ENCODE measurements around the gene F10.
"Not testable (repeated sequence)": the region's sequence is repeated elsewhere in the genome, so short reads cannot be mapped to it uniquely, and the experiment has no call there.

The F10 gene

GRCh38 chr13:113078902-113079780, 43.5 kb upstream of the F10 start:
- no peaks in the 10 kb centered on the region for H3K36me3 ChIP-seq (ENCODE audit: insufficient read depth)
- H4K20me1 ChIP-seq (ENCODE audit: insufficient read depth), result no peaks in the 10 kb centered on the region
- TF ChIP-seq CTCF (conservative IDR thresholded peaks at IDR 0.05; ENCODE audit: low read depth, low read length), result no peak
- no peak overlapping the region for H3K4me2 ChIP-seq
- H3K27ac ChIP-seq, result no peak overlapping the region
- no peaks in the 10 kb centered on the region for H3K4me1 ChIP-seq (ENCODE audit: low read depth, poor library complexity, severe bottlenecking)
- no peaks in the 10 kb centered on the region for H3K27me3 ChIP-seq (ENCODE audit: insufficient read depth, low read depth)
- H3K4me3 ChIP-seq (IDR thresholded peaks at IDR 0.05; ENCODE audit: insufficient read depth, low read depth, low read length), result no peak overlapping the region
- no peaks in the 10 kb centered on the region for H3K79me2 ChIP-seq (ENCODE audit: insufficient read depth, low read depth)
- H3K9ac ChIP-seq, result no peak overlapping the region
- H2AFZ ChIP-seq (ENCODE audit: low read depth), result no peak overlapping the region

- not testable (repeated sequence) for H2AFZ ChIP-seq (ENCODE audit: low read depth); H3K27ac ChIP-seq; H3K9ac ChIP-seq; H3K79me2 ChIP-seq (ENCODE audit: insufficient read depth, low read depth); H3K4me3 ChIP-seq (IDR thresholded peaks at IDR 0.05; ENCODE audit: insufficient read depth, low read depth, low read length); H3K27me3 ChIP-seq (ENCODE audit: insufficient read depth, low read depth); H3K36me3 ChIP-seq (ENCODE audit: insufficient read depth); H4K20me1 ChIP-seq (ENCODE audit: insufficient read depth); H3K4me2 ChIP-seq; H3K4me1 ChIP-seq (ENCODE audit: low read depth, poor library complexity, severe bottlenecking)
These were observed 42.9 kb upstream of the F10 start for GRCh38 chr13:113079781-113080080.

- Histone ChIP-seq H4K20me1 (ENCODE audit: insufficient read depth) (no peaks in the 10 kb centered on the region), H3K79me2 (ENCODE audit: insufficient read depth, low read depth) (no peaks in the 10 kb centered on the region), H3K4me2 (no peak overlapping the region), H2AFZ (ENCODE audit: low read depth) (no peak overlapping the region), H3K36me3 (ENCODE audit: insufficient read depth) (no peaks in the 10 kb centered on the region), H3K27me3 (ENCODE audit: insufficient read depth, low read depth) (no peaks in the 10 kb centered on the region), H3K27ac (no peak overlapping the region), H3K4me1 (ENCODE audit: low read depth, poor library complexity, severe bottlenecking) (no peaks in the 10 kb centered on the region), H3K4me3 (IDR thresholded peaks at IDR 0.05; ENCODE audit: insufficient read depth, low read depth, low read length) (no peak overlapping the region), H3K9ac (no peak overlapping the region)
- no peak for TF ChIP-seq CTCF (conservative IDR thresholded peaks at IDR 0.05; ENCODE audit: low read depth, low read length)
These were observed 42.2 kb upstream of the F10 start for GRCh38 chr13:113080361-113080831.

GRCh38 chr13:113080901-113081521, 41.6 kb upstream of the F10 start:
- H3K36me3 ChIP-seq (ENCODE audit: insufficient read depth), result no peaks in the 10 kb centered on the region
- no peak overlapping the region for H3K4me3 ChIP-seq (IDR thresholded peaks at IDR 0.05; ENCODE audit: insufficient read depth, low read depth, low read length)
- H2AFZ ChIP-seq (ENCODE audit: low read depth), result no peak overlapping the region
- H4K20me1 ChIP-seq (ENCODE audit: insufficient read depth), result no peaks in the 10 kb centered on the region
- H3K4me1 ChIP-seq (ENCODE audit: low read depth, poor library complexity, severe bottlenecking), result no peaks in the 10 kb centered on the region
- no peaks in the 10 kb centered on the region for H3K27me3 ChIP-seq (ENCODE audit: insufficient read depth, low read depth)
- H3K4me2 ChIP-seq, result no peak overlapping the region
- no peak overlapping the region for H3K9ac ChIP-seq
- TF ChIP-seq CTCF (conservative IDR thresholded peaks at IDR 0.05; ENCODE audit: low read depth, low read length), result no peak
- no peak overlapping the region for H3K27ac ChIP-seq
- H3K79me2 ChIP-seq (ENCODE audit: insufficient read depth, low read depth), result no peaks in the 10 kb centered on the region
